GM12891 (cell line): ENCODE results near the gene GRB2.
"Not testable (repeated sequence)": the region's sequence is repeated elsewhere in the genome, so short reads cannot be mapped to it uniquely, and the experiment has no call there.

ENCODE experiments used
- PAX5 ChIP-seq: IDR thresholded peaks from 2 replicates; pipeline ENCODE4 v1.6.1; 2011; ENCODE audit warnings: low read length, moderate library complexity, mild to moderate bottlenecking; ENCODE audit not compliant: insufficient read depth, severe bottlenecking
- POLR2A ChIP-seq: IDR thresholded peaks from 2 replicates; pipeline ENCODE4 v1.6.1; 2011; ENCODE audit warnings: low read depth, low read length, control low read depth
- POLR2AphosphoS5 ChIP-seq: IDR thresholded peaks from 2 replicates; pipeline ENCODE4 v1.6.1; 2011; ENCODE audit warnings: low read depth, low read length, control low read depth
- POU2F2 ChIP-seq: IDR thresholded peaks from 2 replicates; pipeline ENCODE4 v1.6.1; 2011; ENCODE audit warnings: low read depth, mild to moderate bottlenecking, control low read depth, low read length, moderate library complexity
- SPI1 ChIP-seq: IDR thresholded peaks from 2 replicates; pipeline ENCODE4 v1.6.1; 2011; ENCODE audit warnings: low read depth, low read length, control low read depth
- TAF1 ChIP-seq: IDR thresholded peaks from 2 replicates; pipeline ENCODE4 v1.6.1; 2011; ENCODE audit warnings: low read depth, low read length, control low read depth

DNA sequence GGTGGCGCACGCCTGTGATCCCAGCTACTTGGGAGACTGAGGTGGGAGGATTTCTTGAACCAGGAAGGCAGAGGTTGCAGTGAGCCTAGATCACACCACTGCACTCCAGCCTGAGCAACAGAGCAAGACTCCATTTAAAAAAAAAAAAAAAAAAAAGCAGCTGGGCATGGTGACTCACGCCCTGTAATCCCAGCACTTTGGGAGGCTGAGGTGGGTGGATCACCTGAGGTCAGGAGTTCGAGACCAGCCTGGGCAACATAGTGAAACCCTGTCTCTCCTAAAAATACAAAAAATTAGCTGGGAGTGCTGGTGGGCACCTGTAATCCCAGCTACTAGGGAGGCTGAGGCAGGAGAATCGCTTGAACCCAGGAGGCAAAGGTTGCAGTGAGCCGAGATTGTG, 40.4 kb upstream of the GRB2 start:
- not testable (repeated sequence) for TF ChIP-seq POLR2A, TAF1, POLR2AphosphoS5, PAX5, SPI1, POU2F2
